GM18861 (cell line): ENCODE measurements around the gene ERBIN.
"Not testable (repeated sequence)": the region's sequence is repeated elsewhere in the genome, so short reads cannot be mapped to it uniquely, and the experiment has no call there.

Experiments
- ATAC-seq: cut with Tn5 transposase; IDR thresholded peaks from one replicate; pipeline ENCODE4 v1.9.1; 2021; ENCODE audit not compliant: unreplicated experiment

The ERBIN gene

DNA sequence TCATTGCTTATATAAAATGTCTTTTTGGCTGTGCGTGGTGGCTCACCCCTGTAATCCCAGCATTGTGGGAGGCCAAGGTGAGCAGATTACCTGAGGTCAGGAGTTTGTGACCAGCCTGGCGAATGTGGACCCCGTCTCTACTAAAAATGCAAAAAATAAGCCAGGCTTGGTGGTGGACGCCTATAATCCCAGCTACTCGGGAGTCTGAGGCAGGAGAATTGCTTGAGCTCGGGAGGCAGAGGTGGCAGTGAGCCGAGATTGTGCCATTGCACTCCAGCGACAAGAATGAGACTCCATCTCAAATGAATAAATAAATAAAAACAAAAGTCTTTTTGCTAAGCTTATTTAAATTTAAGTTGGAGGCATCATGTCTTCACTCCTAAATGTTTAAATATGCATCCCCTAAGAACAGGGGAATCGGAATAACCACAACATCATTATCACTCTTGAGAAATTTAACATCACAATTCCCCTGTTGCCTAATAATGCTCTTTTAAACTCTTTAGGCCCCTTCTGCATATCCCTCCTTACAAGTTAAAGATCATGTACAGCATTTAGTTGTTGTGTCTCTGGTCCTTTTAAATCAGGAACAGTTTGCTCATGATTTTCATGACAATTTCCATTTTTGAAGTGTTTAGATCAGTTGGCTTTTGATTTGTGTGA, 72.8 kb downstream of the ERBIN start:
- ATAC-seq: no peak

DNA sequence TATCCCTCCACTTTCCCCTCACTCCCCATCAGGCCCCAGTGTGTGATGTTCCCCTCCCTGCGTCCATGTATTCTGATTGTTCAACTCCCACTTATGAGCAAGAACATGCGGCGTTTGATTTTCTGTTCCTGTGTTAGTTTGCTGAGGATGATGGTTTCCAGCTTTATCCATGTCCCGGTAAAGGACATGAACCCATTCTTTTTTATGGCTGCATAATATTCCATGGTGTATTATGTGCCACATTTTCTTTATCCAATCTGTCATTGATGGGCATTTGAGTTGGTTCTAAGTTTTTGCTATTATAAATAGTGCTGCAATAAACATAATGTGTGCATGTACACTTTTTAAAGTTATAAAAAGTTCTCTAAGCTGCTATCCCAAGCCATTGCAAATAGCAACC, 75.6 kb downstream of the ERBIN start:
- ATAC-seq: no peak

DNA sequence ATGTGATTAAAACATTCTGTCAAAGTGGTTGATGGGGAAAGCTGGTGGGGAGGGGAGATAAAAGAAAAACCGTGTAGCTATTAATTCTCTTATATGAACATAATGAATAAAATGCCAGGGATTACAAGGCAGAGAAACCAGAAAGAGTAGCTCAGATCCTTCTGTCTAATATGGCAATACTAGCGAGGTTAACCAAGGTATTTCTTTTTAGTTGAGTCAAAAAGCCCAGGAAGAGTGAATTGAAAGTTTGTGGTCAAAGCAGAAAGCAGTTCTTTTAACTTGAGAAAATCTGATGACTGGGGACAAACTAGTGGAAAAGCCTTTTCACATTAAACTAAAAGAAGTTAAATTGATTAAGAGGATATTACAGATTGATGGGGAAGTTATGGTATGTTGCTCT, 76.0 kb downstream of the ERBIN start:
- no peak for ATAC-seq

DNA sequence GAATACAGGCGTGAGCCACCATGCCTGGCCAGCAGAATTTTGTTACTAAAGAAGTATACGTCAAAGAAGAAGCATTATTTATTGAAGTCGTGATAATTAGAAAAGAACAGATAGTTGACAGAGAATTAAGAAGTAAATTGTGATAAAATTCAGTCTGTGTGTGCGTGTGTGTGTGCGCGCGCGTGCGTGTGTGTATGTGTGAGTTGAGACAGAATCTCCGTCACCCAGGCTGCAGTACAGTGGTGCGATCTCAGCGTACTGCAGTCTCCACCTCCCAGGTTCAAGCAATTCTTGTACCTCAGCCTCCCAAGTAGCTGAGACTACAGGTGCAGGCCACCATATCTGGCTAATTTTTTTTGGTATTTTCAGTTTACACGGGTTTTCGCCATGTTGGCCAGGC, 77.8 kb downstream of the ERBIN start:
- no peak for ATAC-seq

DNA sequence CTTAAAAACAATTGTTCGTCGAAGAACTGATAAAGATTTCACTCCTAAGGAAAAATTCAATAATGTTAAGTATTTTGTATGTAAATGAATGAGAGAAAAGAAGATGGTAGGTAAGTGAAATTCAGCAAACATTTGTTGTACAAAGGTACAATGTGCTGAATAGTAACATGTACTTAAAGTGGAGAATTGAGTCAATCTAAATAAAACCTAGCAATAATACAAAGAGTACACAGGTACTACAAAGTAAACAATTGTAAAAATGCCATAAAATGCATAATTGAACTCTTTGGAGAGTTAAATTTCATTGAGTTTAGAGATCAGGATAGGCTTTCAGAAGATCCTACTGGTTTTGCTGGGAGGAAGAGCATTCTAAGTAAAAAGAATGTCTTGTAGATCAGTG, 82.9 kb downstream of the ERBIN start:
- no peak for ATAC-seq

DNA sequence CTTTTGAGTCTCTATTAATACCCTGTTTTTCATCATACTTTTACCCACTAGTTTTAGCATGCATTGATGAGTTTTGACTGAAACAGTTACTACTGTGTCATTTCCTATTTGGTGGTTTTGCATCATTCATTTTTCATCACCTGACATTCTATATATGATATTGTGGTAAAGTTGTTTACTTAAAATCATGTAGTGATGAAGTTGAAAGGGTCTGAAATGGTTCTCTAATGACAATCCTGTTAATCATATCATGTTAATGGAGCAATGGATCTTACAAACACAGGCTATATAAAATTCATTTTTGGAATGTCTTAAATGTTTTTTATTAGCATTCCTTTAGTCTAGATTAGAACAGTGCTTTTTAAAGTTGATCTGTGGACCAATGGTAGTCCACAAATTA, 84.1 kb downstream of the ERBIN start:
- no peak for ATAC-seq

DNA sequence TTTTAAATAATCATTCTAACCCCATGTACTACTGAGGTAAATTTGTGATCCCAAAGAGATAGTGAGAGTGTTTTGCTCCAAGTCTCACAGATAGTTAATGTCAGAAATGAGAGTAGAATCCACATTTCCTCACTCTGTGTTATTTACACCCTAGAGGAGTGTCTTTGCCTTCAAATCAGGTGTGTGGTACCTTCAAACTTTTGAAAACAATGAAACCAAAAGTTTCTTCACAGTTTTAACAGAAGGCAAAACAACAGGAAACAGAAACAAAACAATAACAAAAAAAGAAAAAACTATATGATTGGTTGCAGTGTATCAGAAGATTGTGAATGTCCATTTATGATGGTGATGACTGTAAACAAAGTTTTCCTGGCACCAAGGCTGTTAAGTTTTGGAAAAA, 85.9 kb downstream of the ERBIN start:
- ATAC-seq: no peak

DNA sequence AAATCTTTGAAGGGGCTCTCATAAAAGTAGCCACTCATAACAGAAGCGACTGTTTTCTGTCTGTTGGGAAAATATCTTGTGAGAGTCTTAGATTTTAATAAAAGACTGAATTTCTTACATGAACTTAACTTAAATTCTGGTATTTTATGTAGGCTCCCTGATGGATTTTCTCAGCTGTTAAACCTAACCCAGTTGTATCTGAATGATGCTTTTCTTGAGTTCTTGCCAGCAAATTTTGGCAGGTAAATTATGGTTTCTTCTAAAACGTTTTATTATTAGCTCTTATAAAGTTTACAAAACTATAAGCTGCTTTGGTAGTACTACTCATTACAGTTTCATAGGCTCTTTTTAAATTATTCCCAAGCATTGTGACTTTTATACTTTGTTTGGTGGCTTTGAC, 87.0 kb downstream of the ERBIN start:
- ATAC-seq: no peak

DNA sequence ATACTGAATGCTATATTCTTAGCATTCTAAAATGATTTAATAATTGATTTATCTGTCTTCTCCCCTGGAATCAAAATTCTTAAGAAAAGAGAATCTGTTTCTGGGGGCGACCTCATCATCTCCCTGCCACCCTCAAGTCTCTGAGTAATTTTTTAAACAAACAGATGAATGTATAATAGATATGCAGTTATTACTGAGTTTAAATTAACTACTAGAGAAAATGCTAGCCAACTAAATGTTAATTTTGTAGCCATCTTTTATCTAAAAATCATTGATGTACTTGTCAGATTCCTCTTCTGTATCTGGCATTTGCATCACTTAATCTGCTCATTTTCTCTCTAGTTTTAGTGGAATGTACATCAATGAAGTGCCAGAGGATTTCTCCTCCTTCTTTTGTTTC, 87.5 kb downstream of the ERBIN start:
- ATAC-seq: no peak

DNA sequence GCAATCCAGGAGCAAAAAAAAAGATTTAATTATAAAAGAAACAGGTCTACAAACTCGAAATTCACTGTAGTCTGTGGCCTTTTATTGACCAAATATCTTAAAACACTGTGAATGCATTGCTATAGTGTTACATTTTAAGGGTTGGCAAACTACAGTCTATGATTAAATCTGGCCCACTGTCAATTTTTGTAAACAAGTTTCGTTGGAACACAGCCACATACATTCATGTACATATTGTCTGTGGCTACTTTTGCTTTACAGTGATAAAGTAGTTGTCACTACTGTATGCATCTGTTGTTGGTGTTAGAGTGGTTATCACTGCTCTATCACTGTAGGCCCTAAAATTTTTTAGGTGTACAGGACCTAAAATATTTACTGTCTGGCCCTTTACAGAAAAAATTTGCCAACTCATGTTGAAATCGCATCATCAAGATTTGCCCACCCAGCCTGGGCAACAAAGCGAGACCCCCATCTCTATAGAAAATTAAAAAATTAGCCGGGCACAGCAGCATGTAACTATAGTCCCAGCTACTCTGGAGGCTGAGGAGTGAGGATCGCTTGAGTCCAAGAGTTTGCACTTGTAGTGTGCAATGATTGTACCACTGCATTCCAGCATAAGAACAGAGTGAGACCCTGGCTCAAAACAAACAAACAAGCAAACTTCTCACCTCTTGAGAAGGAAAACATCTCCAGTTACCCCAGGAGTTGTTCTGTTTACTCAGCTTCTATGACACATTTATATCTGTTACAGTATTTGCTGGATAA, 89.0 kb downstream of the ERBIN start:
- no peak for ATAC-seq

DNA sequence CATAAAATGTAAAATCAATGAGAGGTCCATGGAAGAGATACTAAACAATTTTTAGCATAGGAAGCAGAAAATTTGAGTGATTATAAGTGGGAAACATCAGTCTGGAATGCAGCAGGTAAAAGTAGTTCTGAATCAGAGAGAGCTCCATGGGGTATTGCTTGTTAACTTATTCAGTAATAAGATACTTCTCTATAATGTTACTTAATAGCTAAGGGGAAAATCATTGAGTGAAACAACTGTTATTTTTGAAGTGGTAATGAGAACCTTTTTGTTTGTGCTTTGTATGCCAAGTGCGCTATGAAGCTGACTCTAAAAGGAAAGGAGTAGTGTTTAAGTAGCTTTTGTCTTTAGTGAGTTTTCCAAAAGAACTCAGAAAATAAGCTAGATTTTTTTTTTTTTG, 95.2 kb downstream of the ERBIN start:
- ATAC-seq: no peak

DNA sequence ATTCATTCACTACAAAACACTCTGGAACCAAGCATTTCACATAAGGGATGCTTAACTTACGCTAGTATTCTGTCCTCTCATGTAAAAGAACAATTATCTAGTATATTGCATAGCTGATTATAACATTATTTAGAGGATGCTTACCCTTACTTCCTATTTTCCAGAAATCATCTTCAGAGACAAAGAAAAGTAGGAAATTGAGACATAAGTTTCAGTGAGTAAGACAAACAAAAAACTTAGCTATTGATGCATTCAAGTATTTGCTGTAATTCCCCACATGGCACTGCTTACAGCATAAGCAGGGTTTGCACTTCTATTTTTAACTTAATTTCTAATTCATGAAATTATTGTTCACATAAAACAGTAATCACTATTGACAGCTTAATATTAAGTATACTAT, 112.9 kb downstream of the ERBIN start:
- ATAC-seq: no peak

DNA sequence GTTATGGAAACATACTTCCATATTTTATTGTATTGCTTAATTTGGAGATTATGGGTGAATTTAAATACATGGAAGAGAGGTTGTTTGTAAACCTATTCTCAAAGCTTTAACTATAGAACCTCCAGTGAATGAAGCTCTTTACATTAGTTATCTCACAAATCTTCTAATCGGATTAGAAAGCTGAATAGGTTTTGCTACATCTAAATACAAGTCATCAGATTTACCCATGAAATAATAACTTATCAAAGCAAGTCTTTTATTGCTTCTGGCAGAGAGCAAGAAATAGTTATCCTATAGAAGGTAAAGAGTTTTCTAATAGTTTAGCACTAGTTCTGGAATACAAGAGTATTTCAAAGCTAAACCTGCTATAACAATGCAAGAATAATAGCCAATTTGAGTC, 113.3 kb downstream of the ERBIN start:
- ATAC-seq: no peak

DNA sequence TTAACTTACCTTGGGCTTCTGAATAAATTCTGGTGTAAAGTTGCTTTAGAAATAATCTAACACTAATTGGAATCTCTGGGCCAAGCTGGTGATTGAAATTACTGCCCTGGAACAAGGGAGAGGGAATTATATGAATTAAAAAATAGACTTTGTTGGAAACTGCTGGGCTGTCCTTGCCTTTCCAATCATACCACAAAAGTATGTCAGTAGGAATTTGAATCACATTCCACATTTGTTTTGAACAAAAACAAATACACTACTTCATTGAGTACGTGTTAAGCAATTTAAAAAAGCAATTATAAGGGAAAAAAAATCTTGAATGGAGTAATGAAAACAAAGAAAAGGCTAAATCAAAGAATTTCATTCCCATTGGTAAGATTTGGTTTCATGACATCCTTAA, 115.3 kb downstream of the ERBIN start:
- ATAC-seq: no peak

DNA sequence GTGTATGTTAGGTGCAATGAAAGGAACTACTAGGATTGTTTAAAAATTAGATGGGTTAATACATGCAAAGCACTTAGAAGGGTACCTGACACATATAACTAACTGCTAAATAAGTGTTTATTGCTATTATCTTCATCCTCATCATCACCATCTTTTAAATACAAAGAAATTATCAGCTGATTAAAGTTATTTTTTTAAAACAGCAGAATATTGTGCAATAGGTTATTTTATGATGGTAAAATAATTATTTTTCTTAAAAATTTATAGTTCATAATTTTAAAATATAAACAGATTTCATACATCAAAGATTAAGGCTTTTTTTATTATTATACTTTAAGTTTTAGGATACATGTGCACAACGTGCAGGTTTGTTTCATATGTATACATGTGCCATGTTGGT, 130.9 kb downstream of the ERBIN start:
- ATAC-seq: no peak

DNA sequence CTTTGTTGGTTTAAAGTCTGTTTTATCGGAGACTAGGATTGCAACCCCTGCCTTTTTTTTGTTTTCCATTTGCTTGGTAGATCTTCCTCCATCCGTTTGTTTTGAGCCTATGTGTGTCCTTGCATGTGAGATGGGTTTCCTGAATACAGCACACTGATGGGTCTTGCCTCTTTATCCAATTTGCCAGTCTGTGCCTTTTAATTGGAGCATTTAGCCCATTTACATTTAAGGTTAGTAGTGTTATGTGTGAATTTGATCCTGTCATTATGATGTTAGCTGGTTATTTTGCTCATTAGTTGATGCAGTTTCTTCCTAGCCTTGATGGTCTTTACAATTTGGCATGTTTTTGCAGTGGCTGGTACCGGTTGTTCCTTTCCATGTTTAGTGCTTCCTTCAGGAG, 134.9 kb downstream of the ERBIN start:
- not testable (repeated sequence) for ATAC-seq

DNA sequence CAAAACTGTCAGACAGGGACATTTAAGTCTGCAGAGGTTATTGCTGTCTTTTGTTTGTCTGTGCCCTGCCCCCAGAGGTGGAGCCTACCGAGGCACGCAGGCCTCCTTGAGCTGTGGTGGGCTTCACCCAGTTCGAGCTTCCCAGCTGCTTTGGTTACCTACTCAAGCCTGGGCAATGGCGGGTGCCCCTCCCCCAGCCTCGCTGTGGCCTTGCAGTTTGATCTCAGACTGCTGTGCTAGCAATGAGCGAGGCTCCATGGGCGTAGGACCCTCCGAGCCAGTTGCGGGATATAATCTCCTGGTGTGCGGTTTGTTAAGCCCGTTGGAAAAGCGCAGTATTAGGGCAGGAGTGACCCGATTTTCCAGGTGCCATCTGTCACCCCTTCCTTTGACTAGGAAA, 136.7 kb downstream of the ERBIN start:
- not testable (repeated sequence) for ATAC-seq

DNA sequence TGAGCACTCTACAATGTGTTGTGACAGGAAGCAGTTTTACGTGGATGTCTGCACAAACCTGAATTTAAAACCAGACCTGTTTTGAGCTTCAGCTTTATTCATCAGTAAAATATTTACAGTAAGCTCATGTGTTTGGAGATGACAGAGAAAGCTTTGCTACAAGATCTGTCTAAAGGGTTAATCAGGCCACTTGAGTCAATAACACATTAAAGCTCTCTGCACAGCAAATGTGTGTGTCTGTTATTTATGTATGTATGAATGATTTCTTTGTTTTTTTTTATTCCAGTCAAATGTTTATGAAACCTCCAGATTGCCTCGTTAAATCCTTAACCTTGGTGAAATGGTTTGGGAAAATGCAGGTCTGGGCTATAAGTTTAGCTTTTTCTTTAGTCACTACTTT, 140.5 kb downstream of the ERBIN start:
- ATAC-seq: no peak

DNA sequence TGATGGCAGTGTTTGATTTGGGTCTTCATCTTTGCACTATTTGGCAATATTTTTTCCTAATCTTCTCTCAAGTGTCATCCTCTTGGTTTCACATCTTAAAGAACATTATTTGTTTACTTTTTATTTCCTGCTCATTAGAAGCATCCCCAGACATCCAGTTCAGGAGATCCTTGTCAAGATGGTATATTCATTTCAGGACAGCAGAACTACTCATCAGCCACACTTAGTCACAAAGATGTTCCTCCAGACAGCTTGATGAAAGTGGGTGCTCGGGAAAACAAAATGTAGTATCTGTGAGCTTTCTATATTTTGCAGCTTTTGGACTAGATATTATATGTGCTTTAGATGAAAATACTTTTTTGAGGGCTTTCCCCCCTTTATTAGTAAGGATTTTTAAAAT, 145.7 kb downstream of the ERBIN start:
- ATAC-seq: no peak

DNA sequence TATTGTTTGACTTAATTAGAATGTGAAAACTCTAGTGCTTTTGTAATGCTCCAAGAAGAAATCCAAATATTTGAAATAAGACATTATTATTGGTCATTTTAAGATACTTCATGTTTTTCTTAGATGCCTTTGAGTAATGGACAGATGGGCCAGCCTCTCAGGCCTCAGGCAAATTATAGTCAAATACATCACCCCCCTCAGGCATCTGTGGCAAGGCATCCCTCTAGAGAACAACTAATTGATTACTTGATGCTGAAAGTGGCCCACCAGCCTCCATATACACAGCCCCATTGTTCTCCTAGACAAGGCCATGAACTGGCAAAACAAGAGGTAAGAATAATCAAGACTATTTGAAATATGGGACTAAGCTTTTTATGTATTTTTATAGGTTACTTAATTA, 148.5 kb downstream of the ERBIN start:
- ATAC-seq: no peak

DNA sequence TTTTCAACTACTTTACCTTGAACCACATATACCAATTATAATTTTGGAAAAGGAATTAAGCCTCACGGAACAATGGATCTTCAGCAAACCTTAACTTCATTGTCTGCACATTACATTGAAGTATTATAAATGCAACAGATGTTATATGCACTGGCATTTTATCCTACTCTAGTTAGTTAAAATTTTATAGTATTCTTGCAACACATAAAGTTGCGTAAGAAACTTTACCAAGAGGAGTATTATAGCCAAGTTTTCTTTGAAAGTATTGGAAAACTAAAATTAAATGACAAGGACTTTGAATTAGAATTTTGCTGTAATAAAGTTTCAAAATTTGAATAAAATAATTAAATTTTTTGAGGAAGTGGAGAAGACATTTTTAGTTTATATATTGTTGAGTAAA, 154.3 kb downstream of the ERBIN start:
- no peak for ATAC-seq

DNA sequence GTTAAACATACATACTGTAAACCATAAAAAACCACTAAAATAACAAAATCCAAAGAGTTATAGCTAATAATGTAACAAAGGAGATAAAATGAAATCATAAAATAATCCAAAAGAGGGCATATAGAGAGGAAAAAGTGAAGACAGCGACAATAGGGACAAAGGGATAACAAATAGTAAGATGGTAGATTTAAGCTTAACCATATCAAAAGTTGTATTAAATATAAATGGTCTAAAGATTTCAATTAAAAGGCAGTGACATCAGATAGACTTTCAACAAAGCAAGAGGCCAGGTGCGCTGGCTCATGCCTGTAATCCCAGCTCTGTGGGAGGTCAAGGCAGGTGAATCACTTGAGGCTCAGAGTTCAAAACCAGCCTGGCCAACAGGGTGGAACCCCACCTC, 163.0 kb downstream of the ERBIN start:
- ATAC-seq: no peak

DNA sequence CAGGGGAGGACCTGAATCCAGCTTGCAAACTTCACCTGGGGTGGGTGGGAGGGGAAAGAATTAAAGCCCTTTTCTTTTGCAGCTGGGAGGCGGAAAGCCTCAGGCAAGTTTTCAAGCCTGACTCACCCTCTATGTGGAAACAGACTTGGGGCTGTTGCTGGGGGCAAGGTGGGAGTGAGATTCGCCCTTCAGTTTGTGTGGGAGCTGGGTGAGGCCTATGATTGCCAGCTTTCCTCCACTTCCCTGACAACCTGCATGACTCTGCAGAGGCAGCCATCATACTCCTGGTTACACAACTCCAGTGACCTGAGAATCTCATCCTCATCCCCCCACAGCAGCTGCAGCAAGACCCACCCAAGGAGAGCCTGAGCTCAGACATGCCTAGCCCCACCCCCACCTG, 174.5 kb downstream of the ERBIN start:
- no peak for ATAC-seq
